GM10266 (cell line): ENCODE data around the gene SRP68.
"Not testable (repeated sequence)": the region's sequence is repeated elsewhere in the genome, so short reads cannot be mapped to it uniquely, and the experiment has no call there.

Experiments used
- DNase-seq: peaks from one replicate; pipeline ENCODE4 v3.0.0; 2012; ENCODE audit errors: extremely low spot score
- TF ChIP-seq, protein P1 (sequence below): IDR thresholded peaks from 2 replicates; pipeline ENCODE4 v1.5.1; 2012; ENCODE audit warnings: mild to moderate bottlenecking, low read depth; ENCODE audit not compliant: control insufficient read depth, insufficient read depth; ENCODE audit errors: missing control alignments

The SRP68 gene

DNA sequence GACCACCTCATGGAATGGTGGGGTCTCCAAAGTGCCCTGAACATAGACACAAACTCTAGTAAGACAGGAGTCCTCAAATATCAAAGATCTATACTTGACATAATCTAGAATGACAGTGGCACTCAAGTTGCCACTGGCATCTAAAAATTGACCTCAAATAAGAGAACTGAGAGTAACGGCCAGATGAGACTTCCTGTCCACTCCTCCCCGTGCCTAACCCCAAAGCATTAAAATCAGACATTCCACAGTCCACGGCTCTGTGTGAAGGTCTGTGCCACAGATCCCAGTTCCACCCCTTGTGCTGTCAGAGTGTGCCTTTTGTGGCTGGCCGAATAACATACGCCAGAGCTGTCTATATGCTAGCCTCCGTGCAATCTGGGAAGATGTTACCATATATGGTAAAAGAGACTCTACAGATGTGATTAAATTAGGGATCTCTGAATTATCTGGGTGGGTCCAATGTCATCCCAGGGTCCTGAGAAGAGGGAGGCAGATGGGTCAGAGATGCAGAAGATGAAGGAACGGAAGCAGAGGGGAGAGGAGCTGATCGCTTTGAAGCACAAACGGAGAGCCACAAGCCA is 24.2 kb downstream of the SRP68 start:
- no peak for DNase-seq
- TF ChIP-seq, protein P1, sequence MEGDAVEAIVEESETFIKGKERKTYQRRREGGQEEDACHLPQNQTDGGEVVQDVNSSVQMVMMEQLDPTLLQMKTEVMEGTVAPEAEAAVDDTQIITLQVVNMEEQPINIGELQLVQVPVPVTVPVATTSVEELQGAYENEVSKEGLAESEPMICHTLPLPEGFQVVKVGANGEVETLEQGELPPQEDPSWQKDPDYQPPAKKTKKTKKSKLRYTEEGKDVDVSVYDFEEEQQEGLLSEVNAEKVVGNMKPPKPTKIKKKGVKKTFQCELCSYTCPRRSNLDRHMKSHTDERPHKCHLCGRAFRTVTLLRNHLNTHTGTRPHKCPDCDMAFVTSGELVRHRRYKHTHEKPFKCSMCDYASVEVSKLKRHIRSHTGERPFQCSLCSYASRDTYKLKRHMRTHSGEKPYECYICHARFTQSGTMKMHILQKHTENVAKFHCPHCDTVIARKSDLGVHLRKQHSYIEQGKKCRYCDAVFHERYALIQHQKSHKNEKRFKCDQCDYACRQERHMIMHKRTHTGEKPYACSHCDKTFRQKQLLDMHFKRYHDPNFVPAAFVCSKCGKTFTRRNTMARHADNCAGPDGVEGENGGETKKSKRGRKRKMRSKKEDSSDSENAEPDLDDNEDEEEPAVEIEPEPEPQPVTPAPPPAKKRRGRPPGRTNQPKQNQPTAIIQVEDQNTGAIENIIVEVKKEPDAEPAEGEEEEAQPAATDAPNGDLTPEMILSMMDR = no peak

DNA sequence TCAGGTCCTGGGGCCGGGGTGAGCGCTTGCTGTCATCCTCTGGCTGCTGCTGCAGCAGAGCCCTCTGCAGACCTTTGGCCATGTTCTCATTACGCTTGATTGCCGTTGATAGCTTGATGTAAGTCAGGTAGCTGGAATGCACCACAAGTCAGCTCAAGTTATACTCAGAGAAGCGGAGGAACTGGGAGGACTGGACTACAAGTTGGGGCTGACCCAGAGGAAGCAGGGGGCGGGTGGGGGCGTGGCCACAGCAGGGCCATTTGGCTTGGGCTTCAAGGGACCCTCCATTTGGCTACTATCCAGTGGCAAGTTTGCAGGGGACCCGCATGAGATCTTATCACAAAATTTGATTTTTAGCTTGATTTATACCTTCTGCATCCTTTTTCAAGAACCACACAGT is 26.3 kb downstream of the SRP68 start:
- TF ChIP-seq, protein P1 = no peak
- DNase-seq = no peak

DNA sequence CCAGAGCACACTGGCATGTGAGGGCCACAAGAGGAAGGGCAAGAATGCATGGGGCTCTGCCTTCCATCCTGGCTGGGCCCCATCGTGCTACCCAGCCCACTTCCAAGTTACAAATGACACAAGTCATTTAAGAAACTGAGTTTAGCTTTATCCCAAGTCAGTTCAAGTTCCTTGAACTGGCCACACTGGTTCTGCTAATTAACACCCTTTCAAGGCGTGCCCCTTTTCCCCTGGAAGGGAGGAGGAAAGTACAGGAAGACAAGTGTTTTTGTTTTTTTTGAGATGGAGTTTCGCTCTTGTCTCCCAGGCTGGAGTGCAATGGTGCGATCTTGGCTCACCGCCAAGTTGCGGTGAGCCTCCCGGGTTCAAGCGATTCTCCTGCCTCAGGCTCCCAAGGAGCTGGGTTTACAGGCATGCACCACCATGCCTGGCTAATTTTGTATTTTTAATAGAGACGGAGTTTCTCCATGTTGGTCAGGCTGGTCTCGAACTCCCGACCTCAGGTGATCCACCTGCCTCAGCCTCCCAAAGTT is 27.8 kb downstream of the SRP68 start:
- DNase-seq = not testable (repeated sequence)

DNA sequence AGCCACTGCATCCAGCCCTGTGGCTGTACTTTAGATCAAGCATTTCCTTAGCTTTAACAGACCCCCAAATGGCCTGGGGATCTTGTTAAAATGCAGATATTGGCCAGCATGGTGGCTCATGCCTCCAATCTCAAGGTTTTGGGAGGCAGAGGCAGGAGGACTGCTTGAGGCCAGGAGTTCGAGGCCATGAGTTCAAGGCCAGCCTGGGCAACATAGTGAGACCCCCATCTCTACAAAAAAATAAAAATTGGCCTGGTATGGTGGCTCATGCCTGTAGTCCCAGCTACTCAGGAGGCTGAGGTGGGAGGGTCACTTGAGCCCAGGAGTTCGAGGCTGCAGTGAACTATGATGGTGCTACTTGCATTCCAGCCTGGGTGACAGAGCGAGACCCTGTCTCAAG is 29.4 kb downstream of the SRP68 start:
- DNase-seq = not testable (repeated sequence)

DNA sequence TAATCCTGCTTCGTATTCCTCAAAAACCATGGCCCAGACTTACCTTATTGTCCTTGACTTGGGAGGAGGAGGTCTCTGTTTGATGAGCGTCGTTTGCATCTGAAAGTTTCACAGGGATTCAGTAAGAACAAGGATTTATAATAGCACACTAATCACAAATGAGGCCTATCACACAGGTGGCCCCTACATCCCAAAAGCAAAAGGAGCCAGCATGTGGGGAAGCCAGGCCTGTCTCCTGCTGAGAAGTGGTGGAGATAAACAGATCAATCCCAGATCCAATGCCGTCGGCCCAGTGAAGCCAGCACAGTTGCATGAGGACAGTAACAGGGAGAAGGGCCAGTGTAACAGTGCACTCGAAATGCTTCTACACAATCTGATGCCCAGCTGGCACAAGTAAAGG is 31.9 kb downstream of the SRP68 start:
- TF ChIP-seq, protein P1 = no peak
- DNase-seq = no peak

DNA sequence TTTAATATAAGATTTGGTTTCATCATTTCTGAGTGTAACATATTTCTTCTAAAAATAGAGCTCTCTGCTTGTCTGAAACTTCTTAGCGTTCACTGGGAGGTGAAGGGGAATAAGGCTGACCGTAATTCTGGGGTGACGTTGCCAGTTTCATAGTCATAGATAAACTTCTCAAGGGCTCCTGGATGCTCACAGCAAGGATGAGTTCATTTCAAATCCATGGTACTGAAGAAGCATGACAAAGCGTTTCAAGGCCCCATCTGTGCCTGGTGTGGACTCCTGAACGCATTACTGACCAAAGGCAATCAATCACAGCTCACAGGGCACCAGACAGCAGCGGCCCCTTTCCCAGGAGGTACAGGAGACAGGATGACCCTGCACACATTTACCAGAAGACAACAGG is 33.2 kb downstream of the SRP68 start:
- TF ChIP-seq, protein P1 = no peak
- no peak for DNase-seq

DNA sequence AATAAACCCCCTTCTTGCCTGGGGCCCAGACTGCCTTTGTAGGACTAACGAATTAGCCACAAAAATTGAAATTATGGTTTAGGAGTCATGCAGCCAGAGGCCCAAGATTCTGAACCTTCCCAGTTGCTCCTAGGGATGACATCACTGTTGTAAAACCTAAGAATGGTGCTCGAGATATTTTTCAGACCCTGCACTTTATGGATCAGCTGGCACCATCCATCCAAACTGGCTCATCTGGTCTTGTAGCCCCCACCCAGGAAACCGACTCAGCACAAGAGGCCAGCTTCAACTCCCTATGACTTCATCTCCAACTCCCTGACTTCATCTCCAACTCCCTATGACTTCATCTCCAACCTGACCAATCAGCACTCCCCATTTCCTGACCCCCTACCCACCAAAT is 34.3 kb downstream of the SRP68 start:
- no peak for DNase-seq
- TF ChIP-seq, protein P1 = no peak

DNA sequence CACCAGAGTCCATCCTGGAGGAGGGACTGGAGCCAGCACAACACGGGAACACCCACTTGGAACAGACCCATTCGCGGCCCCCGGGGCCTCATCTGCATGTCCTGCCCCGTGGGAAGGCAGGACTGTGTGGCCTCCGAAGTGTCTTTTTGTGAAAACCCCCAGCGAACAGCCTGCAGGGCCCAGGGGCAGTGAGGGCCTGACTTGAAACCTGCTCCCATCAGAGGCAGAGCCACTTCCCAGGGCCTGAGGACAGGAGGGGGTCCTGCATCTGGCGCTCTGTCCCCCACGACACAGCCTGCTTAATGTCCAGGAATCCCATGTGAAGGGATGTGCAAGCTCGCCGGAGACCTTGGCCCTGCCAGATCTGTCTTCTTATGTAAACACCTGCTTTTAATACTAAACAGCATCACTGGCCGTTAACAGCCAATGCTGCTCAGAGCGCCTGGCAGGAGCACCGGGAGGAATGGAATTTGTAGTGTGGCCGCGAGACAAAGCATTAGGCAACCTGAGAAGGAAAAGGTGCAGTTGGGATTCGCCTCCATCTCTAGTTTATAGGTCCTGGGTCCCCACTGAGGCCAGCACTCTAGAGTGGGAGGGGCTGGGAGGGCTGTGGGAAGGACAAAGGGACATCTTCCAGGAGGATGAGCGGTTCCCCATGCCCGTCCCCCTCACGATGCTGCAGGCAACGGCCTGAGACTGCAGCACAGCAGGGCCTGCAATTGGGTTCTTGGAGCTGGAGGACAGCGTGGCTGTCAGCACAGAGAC is 35.6 kb downstream of the SRP68 start:
- no peak for DNase-seq
- TF ChIP-seq, protein P1 = no peak
